Stimulated activated CD4-positive, alpha-beta T cell treated with anti-CD3 and anti-CD28 coated beads, Interleukin-12 subunit alpha, Interleukin-12 subunit beta, amount 100 ng/mL, for 48 hours (primary cell): ENCODE measurements around the gene MAPKAP1.

ENCODE experiments used
- DNase-seq, 3 donors: peaks; one replicate each; pipeline ENCODE4 v3.0.0-alpha.2; 2020; ENCODE audit warnings: low read depth in 2 of 3, low spot score in 1 of 3

Gene MAPKAP1

DNA sequence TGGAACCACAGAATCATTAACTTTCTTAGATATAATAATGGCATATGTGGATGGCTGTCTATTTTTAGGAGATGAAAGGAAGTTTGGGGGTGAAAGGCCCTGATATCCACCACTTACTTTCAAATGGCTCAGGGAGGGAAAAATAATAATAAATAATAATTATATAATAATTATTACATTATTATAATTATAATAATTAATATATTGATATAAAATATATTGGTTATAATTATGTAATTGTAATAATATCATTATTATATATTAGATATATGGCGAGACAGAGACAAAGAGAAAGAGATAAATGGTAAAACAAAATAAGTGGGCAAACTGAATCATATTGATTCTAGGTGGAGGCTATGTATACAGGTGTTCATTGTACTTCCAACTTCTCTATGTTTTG, 308.8 kb downstream of the MAPKAP1 start:
- no peak for DNase-seq

DNA sequence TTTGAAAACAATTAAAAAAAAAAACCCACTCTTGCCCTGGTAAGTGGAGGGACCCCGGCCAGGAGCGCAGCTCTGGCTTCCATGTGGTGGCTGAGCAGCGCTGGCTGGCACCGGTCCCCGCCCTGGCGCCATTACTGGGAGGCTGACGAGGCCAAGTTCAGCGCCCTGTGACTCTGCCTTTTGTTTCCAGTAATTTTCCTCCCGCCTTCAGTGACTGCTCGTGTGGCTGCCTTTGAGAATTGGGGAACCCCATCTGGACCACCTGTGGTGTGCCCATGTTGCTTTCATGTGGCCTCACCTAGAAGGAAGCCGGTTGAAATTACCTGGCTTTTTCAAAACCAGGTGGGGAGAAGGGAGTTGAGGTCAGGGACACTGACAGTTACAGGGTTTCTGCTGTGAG, 309.3 kb downstream of the MAPKAP1 start:
- DNase-seq, result no peak

DNA sequence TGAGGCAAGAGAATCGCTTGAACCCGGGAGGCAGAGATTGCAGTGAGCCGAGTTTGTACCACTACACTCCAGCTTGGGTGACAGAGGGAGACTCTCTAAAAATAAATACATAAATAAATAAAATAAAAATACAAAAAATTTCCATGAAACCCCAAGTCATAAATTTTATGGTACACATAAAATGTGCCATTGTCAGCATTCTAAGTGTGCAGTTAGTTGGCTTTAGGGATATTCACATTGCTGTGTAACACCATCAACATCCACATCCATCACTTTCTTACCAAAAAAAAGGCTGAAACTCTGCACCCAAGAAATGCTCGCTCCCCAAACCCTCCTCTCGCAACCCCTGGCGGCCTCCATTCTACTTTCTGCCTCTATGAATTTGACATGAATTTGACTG, 310.2 kb downstream of the MAPKAP1 start:
- DNase-seq, result no peak

DNA sequence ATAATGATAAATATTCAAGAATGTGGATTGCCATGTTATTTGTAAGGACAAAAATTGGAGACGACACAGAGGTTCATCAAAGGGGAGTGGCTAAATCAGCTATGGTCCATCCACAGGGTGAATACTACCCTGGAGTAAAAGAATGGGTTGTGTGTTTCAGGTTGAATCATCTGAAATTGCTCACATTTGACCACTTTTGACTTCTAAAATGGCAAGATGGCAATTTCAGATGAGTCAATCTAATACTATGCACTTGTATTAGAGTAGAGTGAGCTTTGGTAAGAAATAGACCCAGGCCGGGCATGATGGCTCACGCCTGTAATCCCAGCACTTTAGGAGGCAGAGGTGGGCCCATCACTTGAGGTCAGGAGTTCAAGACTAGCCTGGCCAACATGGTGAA, 313.6 kb downstream of the MAPKAP1 start:
- DNase-seq, result no peak

DNA sequence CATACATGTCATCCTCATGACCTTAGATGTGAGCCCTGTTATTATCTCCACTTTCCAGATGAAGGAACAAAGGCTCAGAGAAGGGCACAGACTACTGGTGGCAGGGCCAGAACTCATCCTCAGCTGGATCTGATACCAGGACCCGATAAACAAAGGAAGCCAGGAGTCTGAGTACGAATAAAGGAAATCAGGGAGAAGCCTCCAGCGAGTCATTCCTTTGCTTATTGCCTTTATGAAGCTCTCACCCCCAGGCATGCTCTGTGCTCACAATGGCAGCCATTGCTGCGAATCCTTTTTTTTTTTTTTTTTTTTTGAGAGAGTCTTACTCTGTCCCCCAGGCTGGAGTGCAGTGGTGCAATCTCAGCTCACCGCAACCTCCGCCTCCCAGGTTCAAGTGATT, 315.3 kb downstream of the MAPKAP1 start:
- DNase-seq, result no peak

DNA sequence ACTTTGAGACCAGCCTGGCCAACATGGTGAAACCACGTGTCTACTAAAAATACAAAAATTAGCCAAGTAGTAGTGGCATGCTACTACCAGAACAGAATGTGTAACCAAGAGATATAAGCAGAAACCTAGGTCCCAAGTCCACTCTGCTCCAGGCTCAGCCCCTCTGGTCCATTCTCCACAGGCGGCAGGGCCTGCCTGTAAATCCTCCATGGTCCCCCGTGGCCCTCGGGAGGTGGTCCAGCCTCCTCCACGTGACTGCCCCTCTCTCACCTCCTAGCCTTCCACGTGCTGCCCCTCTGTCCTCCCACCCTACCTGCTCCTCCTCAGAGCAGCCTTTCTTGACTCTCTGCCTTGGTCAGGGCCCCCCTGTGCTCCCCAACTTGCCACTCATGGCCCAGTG, 318.0 kb downstream of the MAPKAP1 start:
- no peak for DNase-seq

DNA sequence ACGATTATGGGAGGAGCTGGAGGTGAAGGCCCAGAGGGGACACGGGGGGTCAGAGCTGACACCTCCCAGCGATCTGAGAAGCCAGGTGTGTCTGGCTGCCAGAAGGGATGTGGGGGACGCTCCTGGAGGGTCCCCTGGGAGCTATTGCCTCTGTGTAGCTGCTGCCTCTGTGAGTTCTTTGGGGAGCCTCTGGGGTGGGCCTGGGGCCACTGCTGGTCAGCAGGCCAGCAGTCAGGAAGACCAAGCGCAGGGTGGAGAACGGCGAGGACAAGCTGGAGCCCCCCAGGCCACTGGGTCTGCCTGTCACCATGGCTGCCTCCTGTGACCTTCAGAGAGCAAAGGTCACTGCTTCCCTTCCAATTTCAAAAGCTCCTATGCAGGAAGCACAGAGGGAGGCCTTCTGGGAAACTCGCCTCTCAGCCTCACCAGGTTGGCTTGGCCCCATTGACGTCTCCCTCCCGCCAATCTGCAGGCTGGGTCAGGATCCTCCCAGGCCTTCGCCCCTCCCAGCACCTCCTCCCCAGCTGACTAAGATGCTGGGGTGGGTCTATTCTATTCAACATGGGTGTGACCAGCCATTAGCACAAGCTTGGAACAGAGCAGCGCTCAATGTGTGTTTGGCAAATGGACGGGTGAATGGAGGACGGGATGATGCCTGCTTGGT, 319.0 kb downstream of the MAPKAP1 start:
- DNase-seq, result no peak
